ENCODE data around the gene ACTRT2.

The ACTRT2 gene

DNA sequence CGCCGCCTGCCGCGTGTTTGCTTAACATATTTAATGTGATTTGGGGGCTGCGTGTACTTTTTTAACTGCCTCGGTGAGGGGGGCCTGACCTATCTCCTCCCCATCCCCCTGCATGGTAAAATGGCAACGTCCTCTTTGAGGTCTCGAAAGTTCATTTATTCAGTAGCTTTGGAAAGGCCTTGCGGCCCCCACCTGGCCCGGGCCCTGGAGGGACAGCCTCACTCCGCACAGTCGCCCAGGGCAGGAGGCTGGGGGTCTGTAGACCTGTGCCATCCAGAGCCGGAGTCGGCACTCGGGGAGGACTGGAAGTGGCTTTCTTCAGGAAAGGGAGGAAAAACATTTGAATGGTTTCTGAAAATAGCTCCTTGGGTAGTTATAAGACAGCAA, 38.0 kb upstream of the ACTRT2 start:
- in situ Hi-C loops (cut with MboI; ENCODE audit: low sequenced_read_pairs), result no loop called here

DNA sequence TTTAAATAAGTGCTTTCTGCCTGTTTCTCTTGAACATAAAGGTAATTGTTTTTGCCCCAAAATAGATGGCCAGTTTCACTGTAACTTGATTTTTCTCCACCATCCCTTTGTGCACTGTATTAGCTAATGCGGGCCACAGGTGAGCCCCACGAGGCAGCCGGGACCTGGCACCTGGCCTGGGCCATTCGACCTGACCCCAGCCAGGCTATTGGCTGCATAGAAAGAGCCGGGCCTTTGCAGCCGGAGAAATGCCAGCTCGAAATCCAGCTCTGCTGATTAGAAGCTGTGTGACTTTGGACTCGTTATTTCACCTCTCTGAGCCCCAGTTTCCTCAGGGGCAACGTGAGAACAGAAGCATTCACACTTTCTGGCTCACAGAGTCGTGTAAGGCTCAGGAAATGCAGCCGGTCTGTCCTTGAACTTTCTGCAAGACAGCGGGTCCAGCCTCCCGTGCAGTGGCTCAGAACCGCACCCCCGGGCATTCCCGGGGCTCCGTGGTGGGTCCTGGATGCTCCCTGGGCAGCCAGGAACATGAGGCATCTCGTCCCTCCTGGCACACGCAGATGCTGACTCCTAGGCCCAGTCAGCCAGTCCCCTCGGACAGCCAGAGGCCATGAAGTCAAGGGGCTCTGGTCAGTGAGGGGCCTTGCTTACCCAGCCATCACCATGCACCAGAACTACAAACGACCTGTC, 37.4 kb upstream of the ACTRT2 start:
- in situ Hi-C loops (cut with MboI; ENCODE audit: low sequenced_read_pairs), result no loop called here

DNA sequence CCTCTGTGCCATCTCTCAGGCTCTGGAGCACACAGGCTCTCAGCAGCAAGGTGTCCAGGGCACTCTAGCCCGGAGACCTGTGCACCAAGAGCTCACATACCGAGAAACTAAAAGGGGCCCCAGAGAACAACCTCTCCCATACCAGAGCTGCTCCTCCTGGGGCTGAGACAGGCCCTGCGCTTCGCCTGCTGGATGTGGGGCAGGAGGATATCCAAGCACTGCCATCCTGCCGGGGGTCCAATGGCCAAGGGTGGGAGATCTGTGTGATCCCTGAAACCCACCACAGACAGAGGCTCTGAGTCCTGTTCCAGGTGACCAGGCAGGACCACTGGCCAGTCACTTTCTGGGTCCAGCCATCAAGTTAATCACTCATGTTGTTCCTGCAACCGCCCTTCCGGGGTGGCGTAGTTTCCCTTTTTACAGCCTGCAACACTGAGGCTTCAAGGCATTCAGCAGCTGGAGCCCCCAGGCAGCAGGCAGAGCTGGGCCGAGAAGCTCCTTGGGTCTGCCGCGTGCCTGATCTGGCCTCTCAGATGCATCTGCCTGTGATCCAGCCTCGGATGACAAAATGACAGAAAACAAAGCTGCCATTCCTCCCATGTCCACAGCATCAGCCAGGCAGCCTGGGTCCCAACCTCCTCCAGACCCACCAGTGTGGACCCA, 36.7 kb upstream of the ACTRT2 start:
- in situ Hi-C loops (cut with MboI; ENCODE audit: low sequenced_read_pairs), result no loop called here

DNA sequence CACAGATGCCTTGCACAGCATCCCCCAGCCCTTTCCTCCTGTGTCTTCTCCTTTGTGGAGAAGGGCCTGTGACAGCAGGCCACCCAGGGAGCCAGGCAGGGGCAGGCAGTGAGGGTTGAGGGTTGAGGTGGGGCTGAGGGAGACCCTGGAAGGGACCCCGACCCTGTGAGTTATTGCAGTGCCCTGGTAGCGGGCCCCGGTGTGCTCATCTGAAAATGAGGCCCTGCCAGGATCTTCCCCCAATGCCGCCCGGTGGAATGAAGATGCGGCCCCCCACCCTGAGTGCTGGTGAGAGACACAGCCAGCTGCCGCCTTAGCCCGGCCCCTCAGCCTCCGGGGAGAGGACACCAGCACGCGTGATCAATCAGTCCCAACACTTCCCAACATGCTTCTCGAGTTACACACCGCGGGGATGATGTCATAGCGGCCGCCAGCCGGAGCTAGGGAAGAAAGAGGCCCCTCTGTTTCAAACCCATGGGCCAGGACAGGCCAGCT, 36.2 kb upstream of the ACTRT2 start:
- in situ Hi-C loops (cut with MboI; ENCODE audit: low sequenced_read_pairs), result no loop called here

DNA sequence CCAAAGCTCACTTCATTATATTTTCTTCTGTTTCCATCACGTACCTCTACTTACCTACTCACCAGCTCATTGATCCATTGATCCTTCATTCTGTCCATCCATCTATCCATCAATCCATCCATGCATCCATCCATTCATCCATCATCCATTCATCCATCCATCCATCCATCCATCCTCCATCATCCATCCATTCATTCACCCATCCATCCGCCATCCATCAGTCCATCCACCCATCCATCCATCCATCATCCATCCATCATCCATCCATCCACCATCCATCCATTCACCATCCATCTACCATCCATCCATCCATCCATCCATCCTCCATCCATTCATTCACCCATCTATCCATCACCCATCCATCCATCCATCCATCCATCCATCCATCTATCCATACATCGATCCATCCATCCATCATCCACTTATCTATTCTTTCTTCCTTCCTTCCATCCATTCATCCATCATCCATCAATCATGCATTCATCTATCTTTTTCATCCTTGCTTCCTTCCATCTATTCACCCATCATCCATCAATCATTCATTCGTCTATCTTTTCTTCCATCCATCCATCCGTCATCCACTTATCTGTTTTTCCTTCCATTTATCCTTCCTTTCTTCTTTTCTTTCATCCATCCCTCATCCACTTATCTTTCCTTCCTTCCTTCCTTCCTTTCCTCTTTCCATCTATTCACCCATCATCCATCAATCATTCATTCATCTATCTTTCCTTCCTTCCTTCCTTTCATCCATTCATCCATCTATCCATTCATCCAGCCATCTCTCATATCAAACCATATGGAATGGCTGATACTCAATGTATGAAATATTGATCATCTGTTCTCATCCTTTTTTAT, 35.3 kb upstream of the ACTRT2 start:
- in situ Hi-C loops (cut with MboI; ENCODE audit: low sequenced_read_pairs), result no loop called here

DNA sequence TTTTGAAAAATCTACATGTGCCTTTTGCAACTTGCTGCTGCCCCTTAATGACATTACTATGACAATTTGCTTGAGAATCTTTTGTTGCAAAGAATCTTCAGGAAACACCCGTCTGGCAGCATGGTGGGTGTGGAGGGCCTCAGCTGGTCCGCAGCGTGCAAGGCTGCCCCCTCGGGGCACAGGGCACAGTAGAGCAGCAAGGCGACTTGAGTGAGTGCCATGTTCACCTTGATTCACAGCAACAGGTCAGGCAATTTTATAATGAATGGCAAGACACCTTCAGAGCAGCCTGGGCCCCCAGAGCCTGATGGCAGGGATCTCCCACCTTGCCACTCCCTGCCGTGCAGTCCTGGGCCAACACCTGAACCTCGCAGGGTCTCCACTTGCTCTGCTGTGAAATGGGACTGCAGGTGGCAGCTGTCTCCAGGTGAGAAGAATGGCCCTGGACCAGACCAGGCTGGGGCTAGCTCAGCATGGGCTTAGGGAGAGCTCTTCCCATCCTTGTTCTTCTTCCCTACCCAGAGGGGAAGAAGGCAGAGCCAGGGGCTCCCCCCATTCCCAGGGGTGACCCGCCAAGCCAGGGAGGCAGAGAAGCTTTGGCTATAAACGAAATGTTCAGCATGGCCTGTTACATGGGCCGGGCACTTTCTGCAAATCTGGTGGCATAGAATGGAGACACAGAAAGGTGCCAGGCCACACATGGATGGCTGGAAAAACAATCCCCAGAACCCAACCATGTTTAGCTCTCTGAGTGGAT, 34.5 kb upstream of the ACTRT2 start:
- in situ Hi-C loops (cut with MboI; ENCODE audit: low sequenced_read_pairs), result no loop called here

DNA sequence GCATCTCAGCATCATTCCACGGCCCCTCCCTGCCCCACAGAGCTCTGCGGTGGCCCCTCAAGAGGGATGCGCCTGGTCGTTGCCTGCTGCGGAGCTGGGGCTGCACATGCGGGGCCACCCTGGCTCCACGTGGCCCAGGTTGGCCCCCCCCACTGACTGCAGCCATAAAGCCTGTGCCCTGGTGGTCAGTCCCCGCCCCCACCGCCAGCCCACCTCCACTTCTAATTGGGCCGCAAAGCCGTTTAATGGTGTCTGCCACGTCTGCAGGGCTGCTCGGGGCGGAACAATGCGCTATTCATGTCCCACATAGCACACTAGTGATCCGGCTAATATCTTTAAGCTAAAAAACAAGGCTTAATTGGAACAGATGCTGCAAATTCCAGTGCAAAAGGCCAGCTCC, 33.5 kb upstream of the ACTRT2 start:
- in situ Hi-C loops (cut with MboI; ENCODE audit: low sequenced_read_pairs), result no loop called here

DNA sequence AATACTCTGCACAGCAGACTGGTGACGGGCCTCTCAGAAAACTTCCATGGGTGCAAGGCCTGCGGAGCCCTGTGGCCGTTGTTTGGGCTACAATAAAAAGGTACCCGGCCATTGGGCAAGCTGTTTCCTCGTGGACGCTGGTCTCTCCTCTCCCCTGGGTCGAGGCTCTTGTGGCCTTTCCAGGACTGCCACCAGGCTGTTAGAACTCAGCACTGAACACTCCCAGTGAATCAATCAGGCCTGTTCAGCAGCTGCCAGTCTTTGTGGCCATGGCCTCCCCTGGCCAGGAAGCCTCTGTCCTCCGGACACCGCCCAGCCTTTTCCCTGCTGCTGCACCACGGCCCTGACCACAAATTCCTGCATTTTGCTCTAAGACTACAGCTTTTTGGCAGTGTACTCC, 33.0 kb upstream of the ACTRT2 start:
- in situ Hi-C loops (cut with MboI; ENCODE audit: low sequenced_read_pairs), result no loop called here

DNA sequence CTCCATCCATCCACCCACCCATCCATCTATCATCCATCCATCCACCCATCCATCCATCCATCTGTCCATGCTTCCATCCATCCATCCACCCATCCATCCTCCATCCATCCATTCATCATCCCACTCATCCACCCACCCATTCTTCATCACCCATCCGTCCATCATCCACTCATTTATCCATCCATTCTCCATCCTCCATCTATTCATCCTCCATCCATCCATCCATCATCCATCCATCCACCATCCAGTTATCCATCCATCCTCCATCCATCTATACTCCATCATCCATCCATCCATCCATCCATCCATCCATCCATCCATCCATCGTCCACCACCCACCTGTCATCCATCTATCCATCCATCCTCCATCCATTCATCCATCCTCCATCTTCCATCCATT, 32.1 kb upstream of the ACTRT2 start:
- in situ Hi-C loops (cut with MboI; ENCODE audit: low sequenced_read_pairs), result no loop called here

DNA sequence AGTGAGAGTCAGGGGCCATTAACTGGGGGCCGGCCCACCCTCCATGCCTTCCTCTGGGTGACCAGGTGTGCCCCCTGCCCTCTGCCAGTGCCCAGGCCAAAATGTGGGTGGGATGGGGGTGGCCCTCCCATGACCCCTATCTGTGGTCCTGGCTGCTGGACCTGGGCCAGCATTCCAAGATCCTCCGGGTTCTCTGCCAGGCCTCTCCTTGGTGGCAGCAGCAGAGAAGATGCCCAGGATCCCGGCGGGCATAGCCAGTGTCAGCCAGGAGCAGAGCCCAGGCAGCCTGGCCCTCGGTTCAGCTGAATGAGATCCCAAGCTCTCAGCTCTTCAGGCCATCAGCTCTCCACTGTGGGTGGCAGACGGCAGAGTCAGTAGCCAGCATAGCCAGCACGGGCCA, 31.3 kb upstream of the ACTRT2 start:
- in situ Hi-C loops (cut with MboI; ENCODE audit: low sequenced_read_pairs), result no loop called here

DNA sequence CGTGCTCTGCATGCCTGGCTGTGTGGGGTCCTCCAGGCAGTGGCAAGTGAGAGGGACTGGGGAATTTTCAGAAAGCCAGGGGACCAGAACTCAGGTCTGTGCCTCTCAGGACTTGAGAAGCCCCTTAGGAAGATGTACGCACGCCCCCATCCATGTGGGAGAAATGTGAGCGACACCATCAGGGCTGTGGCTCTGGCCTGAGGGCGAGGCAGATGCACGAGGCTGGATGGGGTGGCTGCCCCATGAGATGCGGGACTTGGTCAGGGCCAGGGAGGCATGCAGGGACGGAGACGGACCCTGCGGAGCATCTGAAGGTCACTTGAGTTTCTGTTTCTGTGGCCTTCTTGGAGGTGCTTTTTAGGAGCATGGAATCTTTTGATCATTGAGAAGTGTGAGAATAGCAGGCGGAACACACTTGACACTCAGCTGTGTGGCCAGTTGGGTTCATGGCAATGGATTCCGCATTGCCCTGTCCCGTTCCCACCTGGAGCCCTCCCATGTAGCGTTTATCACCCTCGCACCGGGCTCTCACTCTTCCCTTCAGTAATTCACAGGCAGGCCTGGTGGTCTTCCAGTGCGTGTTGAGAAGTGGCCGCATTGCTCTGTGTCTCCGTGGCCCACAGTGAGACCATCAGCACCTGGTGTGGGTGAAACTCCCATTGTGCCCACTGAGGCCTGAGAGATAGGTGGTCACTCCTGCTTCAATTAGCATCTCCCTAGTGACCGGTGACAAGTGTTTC, 30.7 kb upstream of the ACTRT2 start:
- in situ Hi-C loops (cut with MboI; ENCODE audit: low sequenced_read_pairs), result no loop called here

DNA sequence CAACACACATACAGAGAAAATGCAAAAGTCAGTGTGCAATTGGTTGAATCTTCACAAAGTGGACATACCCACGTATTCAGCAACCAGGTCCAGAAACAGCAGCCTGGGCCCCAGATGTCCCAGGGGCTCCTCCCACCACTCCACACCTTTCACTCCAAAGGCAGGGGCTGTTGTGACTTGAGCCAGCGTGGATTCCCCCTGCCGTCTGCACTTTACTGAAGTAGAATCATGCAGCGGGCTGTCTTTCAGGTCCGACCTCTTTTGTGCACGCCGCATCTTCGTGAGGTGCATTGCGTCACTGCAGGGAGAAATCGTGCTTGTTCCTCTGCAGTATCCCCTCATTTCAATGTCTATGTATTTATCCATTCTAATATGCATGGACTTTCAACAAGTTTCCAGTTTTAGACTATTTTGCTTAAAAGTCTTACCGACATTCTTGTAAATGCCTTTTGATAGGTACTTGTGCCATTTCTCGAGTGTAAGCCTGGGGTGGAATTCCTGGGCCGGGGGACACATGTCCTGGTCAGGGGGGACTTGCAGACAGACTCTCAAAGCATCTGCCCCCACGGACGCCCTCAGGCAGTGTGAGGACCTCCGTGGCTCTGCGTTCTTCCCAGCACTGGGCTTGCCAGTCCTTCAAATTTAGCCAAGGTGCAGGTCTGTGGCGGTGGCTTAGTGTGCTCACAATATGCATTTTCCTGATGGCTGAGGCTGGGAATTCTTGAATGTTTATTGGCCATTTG, 29.3 kb upstream of the ACTRT2 start:
- in situ Hi-C loops (cut with MboI; ENCODE audit: low sequenced_read_pairs), result no loop called here

DNA sequence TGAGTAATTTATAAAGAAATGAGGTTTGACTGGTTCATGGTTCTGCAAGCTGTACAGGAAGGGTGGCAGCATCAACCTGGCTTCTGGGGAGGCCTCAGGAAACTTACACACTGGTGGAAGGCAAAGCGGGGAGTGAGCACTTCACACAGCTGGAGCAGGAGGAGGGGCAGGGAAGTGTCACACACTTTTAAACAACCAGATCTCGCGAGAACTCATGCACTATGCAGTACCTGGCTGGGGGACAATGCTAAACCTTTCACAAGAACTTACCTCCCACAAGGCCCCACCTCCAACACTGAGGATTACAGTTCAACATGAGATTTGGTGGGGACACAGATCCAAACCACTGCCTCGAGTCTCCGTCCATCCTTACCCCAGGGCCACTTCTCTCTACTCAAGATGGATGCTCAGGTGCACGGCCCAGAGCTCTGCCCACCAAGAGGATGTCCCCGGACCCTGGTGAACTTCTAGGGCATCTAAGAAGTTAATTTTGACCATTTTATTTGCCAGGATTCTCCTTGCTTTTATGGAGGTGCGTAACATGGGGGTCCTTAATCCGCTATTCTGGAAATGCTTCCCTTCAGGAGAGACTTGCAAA, 22.7 kb upstream of the ACTRT2 start:
- in situ Hi-C loops (cut with MboI; ENCODE audit: low sequenced_read_pairs), result no loop called here

DNA sequence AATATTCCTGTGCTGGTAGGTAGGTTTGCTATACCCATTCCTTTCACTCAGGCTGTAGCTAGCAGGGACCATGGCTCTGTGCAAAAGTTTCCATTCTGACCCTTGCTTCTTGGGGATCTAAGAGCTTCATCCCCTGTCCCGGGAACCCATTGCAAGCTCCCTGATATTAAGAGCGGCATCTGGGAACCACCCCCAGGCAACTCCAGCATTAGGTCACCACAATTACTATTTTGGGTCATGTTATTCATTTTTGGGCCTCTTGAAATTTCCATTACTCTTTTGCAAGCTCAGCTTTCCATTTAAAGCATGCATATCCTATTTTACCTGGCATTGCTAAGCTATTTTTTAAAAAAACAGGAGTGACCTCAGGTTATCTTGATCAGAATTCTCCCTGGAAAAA, 22.1 kb upstream of the ACTRT2 start:
- in situ Hi-C loops (cut with MboI; ENCODE audit: low sequenced_read_pairs), result no loop called here

DNA sequence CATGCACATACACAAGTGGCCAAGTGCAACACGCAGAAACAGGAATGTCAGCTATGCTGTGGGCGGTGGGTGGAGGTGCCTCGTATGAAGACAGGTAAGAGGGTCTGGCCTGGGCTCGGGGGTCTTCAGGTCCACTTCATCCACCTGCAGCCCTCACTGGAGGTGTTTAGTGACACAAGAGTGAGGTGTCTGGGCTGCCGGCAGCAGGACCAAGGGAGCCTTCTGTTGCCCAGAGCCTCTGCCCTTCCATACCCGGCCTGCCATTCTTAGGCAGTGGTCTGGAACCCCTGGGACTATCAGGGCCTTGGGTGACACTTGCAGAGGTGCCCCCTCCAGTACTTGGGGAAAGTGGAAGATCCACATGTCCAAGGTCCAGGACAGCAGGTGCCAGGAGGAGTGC, 21.7 kb upstream of the ACTRT2 start:
- in situ Hi-C loops (cut with MboI; ENCODE audit: low sequenced_read_pairs), result no loop called here

DNA sequence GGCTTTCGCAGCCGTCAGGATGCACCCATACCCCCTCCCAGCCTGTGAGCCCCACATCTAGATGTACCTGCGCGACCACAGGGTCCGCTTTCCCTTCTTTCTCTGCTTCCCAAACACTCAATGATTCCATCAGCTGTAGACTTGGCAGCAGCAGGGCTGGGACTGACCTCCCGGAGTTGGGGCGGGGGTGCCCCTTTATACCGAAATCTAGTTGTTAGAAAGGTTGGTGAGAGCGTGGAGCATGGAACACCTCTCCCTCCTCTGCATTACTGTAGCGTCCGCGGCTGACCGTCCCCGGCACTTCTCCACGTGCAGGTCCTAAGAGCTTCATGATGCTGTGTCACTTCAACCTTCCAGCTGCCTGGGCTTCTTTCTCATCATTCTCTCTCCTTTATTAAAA, 21.1 kb upstream of the ACTRT2 start:
- in situ Hi-C loops (cut with MboI; ENCODE audit: low sequenced_read_pairs), result loop anchor here (10.0 kb wide), 1 partner anchor 425 kb away; no protein-coding TSS in a partner anchor

DNA sequence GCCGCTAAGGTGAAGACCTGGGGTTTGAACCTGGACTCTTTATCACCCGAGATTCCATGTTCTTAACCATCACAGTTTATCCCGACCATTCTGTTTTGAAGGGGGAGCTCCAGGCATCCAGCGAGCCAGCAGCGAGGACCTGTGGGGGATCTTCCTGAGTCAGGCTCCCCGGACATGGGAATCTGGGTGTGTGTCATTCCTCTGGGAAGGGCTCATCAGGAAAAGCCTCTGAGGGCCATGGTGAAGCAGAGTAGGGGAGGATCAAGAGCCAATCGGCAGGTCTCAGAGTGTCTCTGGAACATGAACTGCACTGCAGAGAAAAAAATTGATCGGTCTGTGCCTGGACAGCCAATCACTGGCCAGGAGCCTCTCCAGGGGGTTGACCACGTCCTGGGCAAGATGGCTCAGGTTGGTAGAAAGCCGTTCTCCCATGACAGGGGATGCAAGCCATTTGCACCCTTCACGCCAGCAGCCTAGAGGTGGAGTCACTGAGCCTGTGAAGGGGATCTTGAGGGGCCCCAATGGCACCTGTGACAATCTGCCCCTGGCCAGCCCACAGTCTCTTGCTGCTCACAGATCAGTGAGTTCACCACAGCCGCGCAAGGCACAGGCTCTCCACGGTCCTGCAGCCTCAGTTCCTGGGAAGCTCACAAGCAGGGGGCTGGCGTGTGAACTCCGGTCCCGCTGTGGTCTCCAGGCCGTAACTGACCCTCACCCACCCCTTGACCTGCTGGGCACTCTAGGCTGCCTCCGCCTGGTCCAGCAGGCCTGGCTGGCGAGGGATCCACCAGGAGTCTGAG, 20.4 kb upstream of the ACTRT2 start:
- in situ Hi-C loops (cut with MboI; ENCODE audit: low sequenced_read_pairs), result loop anchor here (10.0 kb wide), 1 partner anchor 424 kb away; no protein-coding TSS in a partner anchor
